GM21825 (cell line): ENCODE results near the gene PLD1.
"Not testable (repeated sequence)": the region's sequence is repeated elsewhere in the genome, so short reads cannot be mapped to it uniquely, and the experiment has no call there.

ENCODE experiments used
- ATAC-seq: cut with Tn5 transposase; IDR thresholded peaks from one replicate; pipeline ENCODE4 v1.9.1; 2021; ENCODE audit warnings: mild to moderate bottlenecking, moderate library complexity; ENCODE audit not compliant: unreplicated experiment

PLD1 gene

GRCh38 chr3:171748064-171748924 is 62.0 kb downstream of the PLD1 start:
- no peak for ATAC-seq

- no peak for ATAC-seq
Measured at GRCh38 chr3:171747223-171747920, 62.9 kb downstream of the PLD1 start.

- not testable (repeated sequence) for ATAC-seq
Measured at GRCh38 chr3:171746320-171747222, 63.7 kb downstream of the PLD1 start.

- no peak for ATAC-seq
Measured at GRCh38 chr3:171745577-171746319, 64.5 kb downstream of the PLD1 start.

- no peak for ATAC-seq
Measured at GRCh38 chr3:171744158-171744741, 66.0 kb downstream of the PLD1 start.

- ATAC-seq: no peak
Measured at GRCh38 chr3:171743327-171744157, 66.7 kb downstream of the PLD1 start.

GRCh38 chr3:171741377-171741776 is 68.9 kb downstream of the PLD1 start:
- ATAC-seq: no peak

GRCh38 chr3:171736556-171736955 is 73.7 kb downstream of the PLD1 start:
- no peak for ATAC-seq

- no peak for ATAC-seq
Measured at GRCh38 chr3:171733561-171733960, 76.7 kb downstream of the PLD1 start.

- no peak for ATAC-seq
Measured at GRCh38 chr3:171732756-171733155, 77.5 kb downstream of the PLD1 start.

GRCh38 chr3:171731691-171732090 is 78.6 kb downstream of the PLD1 start:
- no peak for ATAC-seq

- no peak for ATAC-seq
Measured at GRCh38 chr3:171729452-171730334, 80.6 kb downstream of the PLD1 start.

GRCh38 chr3:171727288-171727687 is 83.0 kb downstream of the PLD1 start:
- no peak for ATAC-seq

- no peak for ATAC-seq
Measured at GRCh38 chr3:171718493-171719185, 91.6 kb downstream of the PLD1 start.

- ATAC-seq: no peak
Measured at GRCh38 chr3:171715155-171715554, 95.1 kb downstream of the PLD1 start.

- ATAC-seq: no peak
Measured at GRCh38 chr3:171712171-171712938, 97.9 kb downstream of the PLD1 start.
